Lung (tissue), 12 donors: ENCODE measurements around the gene MGAT3. TPM values are rescaled to one million over a fixed set of nuclear protein-coding genes. Genes with fewer than 3 reads are reported as not detected.

Experiments
- ATAC-seq: fragments of 200-7000 bp; cut with Tn5 transposase; one replicate; pipeline ENCODE4 v1.9.1; 2020; ENCODE audit warnings: moderate number of reproducible peaks; ENCODE audit not compliant: insufficient read depth, low FRiP score
- DNase-seq, 3 donors: peaks; one replicate each; pipeline ENCODE4 v3.0.0-alpha.2; 2013 to 2017
- H3K27ac ChIP-seq, 2 donors: one replicate each; pipeline ENCODE4 v1.5.1; 2013; ENCODE audit warnings: mild to moderate bottlenecking in 2 of 2, moderate library complexity in 2 of 2, control low read depth in 1 of 2, inconsistent platforms in 1 of 2, low read depth in 1 of 2, low read length in 1 of 2
- H3K27me3 ChIP-seq, 3 donors: one replicate each; pipeline ENCODE4 v1.5.1; 2013; ENCODE audit warnings: low read length in 2 of 3; ENCODE audit not compliant: control insufficient read depth in 3 of 3, insufficient read depth in 3 of 3
- H3K36me3 ChIP-seq, 4 donors: one replicate each; pipeline ENCODE4 v1.5.1; 2013; ENCODE audit warnings: low read length in 4 of 4, mild to moderate bottlenecking in 1 of 4, moderate library complexity in 1 of 4; ENCODE audit not compliant: control insufficient read depth in 4 of 4, insufficient read depth in 4 of 4
- H3K4me1 ChIP-seq, 5 donors: one replicate each; pipeline ENCODE4 v1.5.1; 2013; ENCODE audit warnings: low read length in 5 of 5, mild to moderate bottlenecking in 2 of 5, moderate library complexity in 1 of 5; ENCODE audit not compliant: control insufficient read depth in 5 of 5, insufficient read depth in 5 of 5
- H3K4me3 ChIP-seq: one replicate; pipeline ENCODE4 v1.5.1; 2013; ENCODE audit warnings: mild to moderate bottlenecking, control low read depth, moderate library complexity
- H3K9ac ChIP-seq, 2 donors: one replicate each; pipeline ENCODE4 v1.5.1; 2013; ENCODE audit warnings: low read length in 2 of 2, control low read depth in 1 of 2; ENCODE audit not compliant: insufficient read depth in 1 of 2
- H3K9me3 ChIP-seq, 4 donors: one replicate each; pipeline ENCODE4 v1.5.1; 2013; ENCODE audit warnings: low read length in 3 of 4, mild to moderate bottlenecking in 1 of 4, moderate library complexity in 1 of 4; ENCODE audit not compliant: control insufficient read depth in 4 of 4, insufficient read depth in 3 of 4
- WGBS, 2 donors: extraction: QIAGEN DNeasy Blood & Tissue Kit; methylation state at CpG; one replicate each; pipeline ENCODE4 v1.1.7; 2013; 5-methylcytosine and 5-hydroxymethylcytosine counted together
- polyA plus RNA-seq, 2 donors: library from polyadenylated mRNA; stranded (reverse); fragments of 200-250 nt; gene quantifications; one replicate each; pipeline ENCODE4 v1.2.1, GENCODE V29; 2013
- total RNA-seq, 2 donors: library from RNA; depleted of rRNA in 1 of 2; stranded (reverse); fragments of >200 nt in 1 of 2; gene quantifications; one replicate each; pipeline ENCODE4 v1.2.1, GENCODE V29; 2014 to 2021
- TF ChIP-seq, protein P1 (sequence below): IDR thresholded peaks from 2 replicates; pipeline ENCODE4 v1.5.1; 2012; ENCODE audit warnings: mild to moderate bottlenecking; ENCODE audit errors: control extremely low read depth, extremely low read depth
- donor health status: control.
- donor health status: control.
- donor health status: Bipolar disorder and iron deficiency.
- donor health status: healthy.
- donor health status: DM: yes; HTN: yes; CAD: no.

Gene MGAT3
- total and polyA plus RNA-seq, 4 donors = 5.6 to 19.4 (median 5.9) TPM

DNA sequence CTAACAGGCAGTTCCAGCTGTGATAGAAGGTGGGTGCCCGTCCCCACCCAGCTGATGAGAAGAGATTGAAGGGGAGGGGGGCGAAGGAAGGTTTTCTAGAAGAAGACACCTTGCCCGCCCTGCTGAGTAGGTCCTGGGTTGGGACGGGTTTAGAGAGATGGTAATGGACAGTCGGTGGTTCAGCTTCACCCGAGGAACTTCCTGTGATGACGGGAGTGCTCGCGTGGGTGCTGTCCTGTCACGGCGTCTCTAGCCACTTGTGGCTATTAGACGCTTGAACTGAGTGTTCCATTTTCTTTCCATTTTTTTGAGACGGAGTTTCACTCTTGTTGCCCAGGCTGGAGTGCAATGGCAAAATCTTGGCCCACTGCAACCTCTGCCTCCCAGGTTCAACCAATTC, 27.6 kb upstream of the MGAT3 start:
- peaks cover 0 to 10% (median 8%) of the 10 kb centered on the region in 5 donors for H3K4me1 ChIP-seq
- H3K4me3 ChIP-seq = no peak overlapping the region
- no peak overlapping the region for H3K9ac ChIP-seq
- no peaks in the 10 kb centered on the region for H3K9me3 ChIP-seq
- 89% methylated on average over 13 of the region's 13 CpGs for WGBS, 2 donors
- TF ChIP-seq, protein P1, sequence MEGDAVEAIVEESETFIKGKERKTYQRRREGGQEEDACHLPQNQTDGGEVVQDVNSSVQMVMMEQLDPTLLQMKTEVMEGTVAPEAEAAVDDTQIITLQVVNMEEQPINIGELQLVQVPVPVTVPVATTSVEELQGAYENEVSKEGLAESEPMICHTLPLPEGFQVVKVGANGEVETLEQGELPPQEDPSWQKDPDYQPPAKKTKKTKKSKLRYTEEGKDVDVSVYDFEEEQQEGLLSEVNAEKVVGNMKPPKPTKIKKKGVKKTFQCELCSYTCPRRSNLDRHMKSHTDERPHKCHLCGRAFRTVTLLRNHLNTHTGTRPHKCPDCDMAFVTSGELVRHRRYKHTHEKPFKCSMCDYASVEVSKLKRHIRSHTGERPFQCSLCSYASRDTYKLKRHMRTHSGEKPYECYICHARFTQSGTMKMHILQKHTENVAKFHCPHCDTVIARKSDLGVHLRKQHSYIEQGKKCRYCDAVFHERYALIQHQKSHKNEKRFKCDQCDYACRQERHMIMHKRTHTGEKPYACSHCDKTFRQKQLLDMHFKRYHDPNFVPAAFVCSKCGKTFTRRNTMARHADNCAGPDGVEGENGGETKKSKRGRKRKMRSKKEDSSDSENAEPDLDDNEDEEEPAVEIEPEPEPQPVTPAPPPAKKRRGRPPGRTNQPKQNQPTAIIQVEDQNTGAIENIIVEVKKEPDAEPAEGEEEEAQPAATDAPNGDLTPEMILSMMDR = no peak
- H3K27ac ChIP-seq = no peak overlapping the region
- H3K27me3 ChIP-seq = no peaks in the 10 kb centered on the region
- DNase-seq = no peak
- H3K36me3 ChIP-seq = peaks cover 8 to 54% (median 33%) of the 10 kb centered on the region in 4 donors
- no peak for ATAC-seq

DNA sequence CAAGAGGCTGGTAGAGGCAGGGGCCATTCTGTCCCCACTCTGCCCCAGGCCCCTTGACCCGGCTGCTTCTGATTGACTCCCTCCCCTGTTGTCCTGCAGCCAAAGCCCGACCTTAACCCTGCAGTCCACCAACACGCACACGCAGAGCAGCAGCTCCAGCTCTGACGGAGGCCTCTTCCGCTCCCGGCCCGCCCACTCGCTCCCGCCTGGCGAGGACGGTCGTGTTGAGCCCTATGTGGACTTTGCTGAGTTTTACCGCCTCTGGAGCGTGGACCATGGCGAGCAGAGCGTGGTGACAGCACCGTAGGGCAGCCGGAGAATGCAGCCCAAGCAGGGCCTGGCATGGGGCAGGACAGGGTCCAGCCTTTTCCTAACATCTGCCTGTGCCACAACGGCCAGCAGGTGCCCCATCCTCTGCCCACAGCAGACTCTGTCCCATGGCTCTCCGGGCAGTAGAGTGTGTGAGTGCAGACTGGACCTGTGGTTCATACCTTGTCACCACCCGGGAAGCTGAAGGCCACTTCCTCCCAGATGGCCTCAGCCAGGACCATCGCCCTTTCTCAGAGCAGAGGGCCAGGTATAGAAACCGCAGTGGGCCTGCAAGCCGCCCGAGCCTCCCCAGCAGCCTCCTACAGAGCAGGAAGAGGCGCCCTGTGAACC, 26.8 kb upstream of the MGAT3 start:
- peaks cover 0 to 10% (median 8%) of the 10 kb centered on the region in 5 donors for H3K4me1 ChIP-seq
- H3K27me3 ChIP-seq = no peaks in the 10 kb centered on the region
- no peaks in the 10 kb centered on the region for H3K9me3 ChIP-seq
- no peak for ATAC-seq
- TF ChIP-seq, protein P1 = no peak
- no peak for DNase-seq
- peak overlapping the region in 1 of 2 donors; percentile 16 for H3K27ac ChIP-seq
- WGBS, 2 donors = 93 to 97% methylated on average over 27 of the region's 27 CpGs
- H3K9ac ChIP-seq = no peak overlapping the region
- H3K4me3 ChIP-seq = no peak overlapping the region
- peaks cover 8 to 54% (median 30%) of the 10 kb centered on the region in 4 donors for H3K36me3 ChIP-seq

DNA sequence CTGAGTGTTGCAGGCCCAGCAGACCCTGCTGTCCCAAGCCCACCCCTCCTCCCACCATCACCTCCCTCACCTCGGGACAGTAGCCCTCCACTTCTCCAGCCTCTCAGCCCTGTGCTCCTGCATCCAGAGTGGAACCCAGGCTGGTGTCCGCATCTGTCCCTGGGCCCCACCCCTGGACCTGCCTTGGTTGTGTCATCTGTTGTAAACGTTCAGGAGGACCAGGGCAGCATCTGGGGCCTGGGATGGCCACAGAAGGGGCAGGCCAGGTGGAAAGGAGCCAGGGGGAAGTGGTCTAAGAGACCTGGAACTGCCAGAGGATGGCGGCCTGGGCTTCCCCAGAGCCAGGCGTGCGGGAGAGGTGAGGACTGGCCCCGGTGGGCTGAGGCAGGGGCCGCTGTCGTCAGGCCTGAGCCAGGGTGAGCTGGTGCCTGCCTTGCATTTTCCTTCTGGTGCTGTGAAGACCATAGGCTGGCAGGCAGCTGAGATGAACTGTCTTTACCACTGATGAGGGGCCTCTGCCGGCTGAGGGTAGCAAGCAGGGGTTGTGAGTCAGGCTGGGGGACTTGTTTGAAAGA, 26.1 kb upstream of the MGAT3 start:
- peaks cover 0 to 10% (median 8%) of the 10 kb centered on the region in 5 donors for H3K4me1 ChIP-seq
- TF ChIP-seq, protein P1 = no peak
- ATAC-seq (no peak), DNase-seq (no peak)
- peaks cover 8 to 54% (median 30%) of the 10 kb centered on the region in 4 donors for H3K36me3 ChIP-seq
- peak overlapping the region; percentile 87 to 90 for H3K27ac ChIP-seq
- H3K4me3 ChIP-seq = no peak overlapping the region
- 78 to 79% methylated on average over 10 of the region's 10 CpGs for WGBS, 2 donors
- H3K27me3 ChIP-seq = no peaks in the 10 kb centered on the region
- H3K9ac ChIP-seq = no peak overlapping the region
- H3K9me3 ChIP-seq = no peaks in the 10 kb centered on the region
